ENCODE results near the gene KCNQ1. TPM values are rescaled to one million over a fixed set of nuclear protein-coding genes. Genes with fewer than 3 reads are reported as not detected.

KCNQ1 gene
- total and polyA plus RNA-seq, 8 donors, result 14.0 to 61.1 (median 46.7) TPM

- H3K36me3 ChIP-seq, result no peaks in the 10 kb centered on the region
- intact Hi-C loops (cut with DNase I), result no loop called here
- FAIRE-seq (no peak), DNase-seq (no peak), ATAC-seq (no peak)
- H3K9me3 ChIP-seq, result peaks cover 0 to 3% (median 0%) of the 10 kb centered on the region in 4 donors
- TF ChIP-seq, protein P1, sequence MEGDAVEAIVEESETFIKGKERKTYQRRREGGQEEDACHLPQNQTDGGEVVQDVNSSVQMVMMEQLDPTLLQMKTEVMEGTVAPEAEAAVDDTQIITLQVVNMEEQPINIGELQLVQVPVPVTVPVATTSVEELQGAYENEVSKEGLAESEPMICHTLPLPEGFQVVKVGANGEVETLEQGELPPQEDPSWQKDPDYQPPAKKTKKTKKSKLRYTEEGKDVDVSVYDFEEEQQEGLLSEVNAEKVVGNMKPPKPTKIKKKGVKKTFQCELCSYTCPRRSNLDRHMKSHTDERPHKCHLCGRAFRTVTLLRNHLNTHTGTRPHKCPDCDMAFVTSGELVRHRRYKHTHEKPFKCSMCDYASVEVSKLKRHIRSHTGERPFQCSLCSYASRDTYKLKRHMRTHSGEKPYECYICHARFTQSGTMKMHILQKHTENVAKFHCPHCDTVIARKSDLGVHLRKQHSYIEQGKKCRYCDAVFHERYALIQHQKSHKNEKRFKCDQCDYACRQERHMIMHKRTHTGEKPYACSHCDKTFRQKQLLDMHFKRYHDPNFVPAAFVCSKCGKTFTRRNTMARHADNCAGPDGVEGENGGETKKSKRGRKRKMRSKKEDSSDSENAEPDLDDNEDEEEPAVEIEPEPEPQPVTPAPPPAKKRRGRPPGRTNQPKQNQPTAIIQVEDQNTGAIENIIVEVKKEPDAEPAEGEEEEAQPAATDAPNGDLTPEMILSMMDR (IDR thresholded peaks at IDR 0.05), result no peak
- H3K27ac ChIP-seq, result no peak overlapping the region
- H3K4me1 ChIP-seq, result no peaks in the 10 kb centered on the region
- no peaks in the 10 kb centered on the region for H3K27me3 ChIP-seq
- no peak overlapping the region for H3K4me3 ChIP-seq
- WGBS, 2 donors, result 98 to 100% methylated on average over 2 of the region's 2 CpGs
These were observed 205.6 kb downstream of the KCNQ1 start for GRCh38 chr11:2650343-2650867.

DNA sequence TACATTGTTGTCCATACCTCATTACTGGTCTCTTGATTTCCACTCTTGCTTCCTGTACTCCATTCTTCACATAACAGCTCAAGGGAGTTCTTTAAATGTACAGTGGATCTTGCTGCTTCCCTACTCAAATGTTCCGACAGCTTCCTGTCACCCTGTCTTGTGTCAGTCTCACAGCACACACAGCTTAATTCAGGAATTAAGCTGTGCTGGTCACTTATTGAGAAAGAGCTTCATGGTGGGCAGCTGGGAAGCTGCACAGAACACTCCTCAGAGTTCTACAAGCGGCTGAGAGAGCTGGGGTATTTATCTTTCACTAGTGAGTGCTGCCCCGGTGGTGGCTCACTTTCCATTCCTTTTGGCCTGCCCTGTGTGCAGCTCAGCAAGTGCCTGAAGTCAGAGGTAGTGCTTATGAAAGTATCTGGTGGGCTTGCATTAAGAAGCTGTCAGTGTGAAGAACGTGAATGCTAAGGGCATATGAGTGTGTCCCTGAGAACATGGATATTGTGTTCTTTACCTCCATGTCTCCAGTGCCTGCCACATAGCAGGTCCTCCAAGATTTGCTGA lies 206.3 kb downstream of the KCNQ1 start:
- intact Hi-C loops (cut with DNase I), result no loop called here
- FAIRE-seq (no peak), ATAC-seq (no peak), DNase-seq (no peak)
- no peaks in the 10 kb centered on the region for H3K4me1 ChIP-seq
- TF ChIP-seq, protein P1 (IDR thresholded peaks at IDR 0.05), result no peak
- no peak overlapping the region for H3K27ac ChIP-seq
- no peaks in the 10 kb centered on the region for H3K36me3 ChIP-seq
- 91 to 94% methylated on average over 4 of the region's 4 CpGs for WGBS, 2 donors
- H3K4me3 ChIP-seq, result no peak overlapping the region
- peaks cover 0 to 3% (median 0%) of the 10 kb centered on the region in 4 donors for H3K9me3 ChIP-seq
- no peaks in the 10 kb centered on the region for H3K27me3 ChIP-seq

GRCh38 chr11:2651826-2652271 lies 207.0 kb downstream of the KCNQ1 start:
- no peak overlapping the region for H3K4me3 ChIP-seq
- H3K27me3 ChIP-seq, result no peaks in the 10 kb centered on the region
- FAIRE-seq (no peak), DNase-seq (peak in 2 of 6 donors; percentile 11 to 32), ATAC-seq (no peak)
- no peaks in the 10 kb centered on the region for H3K36me3 ChIP-seq
- 91 to 94% methylated on average over 7 of the region's 7 CpGs for WGBS, 2 donors
- no peaks in the 10 kb centered on the region for H3K4me1 ChIP-seq
- TF ChIP-seq, protein P1 (IDR thresholded peaks at IDR 0.05), result no peak
- no peak overlapping the region for H3K27ac ChIP-seq
- intact Hi-C loops (cut with DNase I), result no loop called here
- H3K9me3 ChIP-seq, result peaks cover 0 to 3% (median 0%) of the 10 kb centered on the region in 4 donors

GRCh38 chr11:2652333-2653197 lies 207.8 kb downstream of the KCNQ1 start:
- H3K36me3 ChIP-seq, result no peaks in the 10 kb centered on the region
- TF ChIP-seq, protein P1 (IDR thresholded peaks at IDR 0.05), result no peak
- ATAC-seq (no peak), FAIRE-seq (no peak), DNase-seq (peak in 1 of 6 donors; percentile 5)
- intact Hi-C loops (cut with DNase I), result no loop called here
- H3K4me1 ChIP-seq, result no peaks in the 10 kb centered on the region
- H3K4me3 ChIP-seq, result no peak overlapping the region
- peaks cover 0 to 3% (median 0%) of the 10 kb centered on the region in 4 donors for H3K9me3 ChIP-seq
- WGBS, 2 donors, result 85 to 88% methylated on average over 11 of the region's 11 CpGs
- no peak overlapping the region for H3K27ac ChIP-seq
- H3K27me3 ChIP-seq, result no peaks in the 10 kb centered on the region
